ENCODE results near the gene MBNL1.
"Not testable (repeated sequence)": the region's sequence is repeated elsewhere in the genome, so short reads cannot be mapped to it uniquely, and the experiment has no call there.

MBNL1 gene

DNA sequence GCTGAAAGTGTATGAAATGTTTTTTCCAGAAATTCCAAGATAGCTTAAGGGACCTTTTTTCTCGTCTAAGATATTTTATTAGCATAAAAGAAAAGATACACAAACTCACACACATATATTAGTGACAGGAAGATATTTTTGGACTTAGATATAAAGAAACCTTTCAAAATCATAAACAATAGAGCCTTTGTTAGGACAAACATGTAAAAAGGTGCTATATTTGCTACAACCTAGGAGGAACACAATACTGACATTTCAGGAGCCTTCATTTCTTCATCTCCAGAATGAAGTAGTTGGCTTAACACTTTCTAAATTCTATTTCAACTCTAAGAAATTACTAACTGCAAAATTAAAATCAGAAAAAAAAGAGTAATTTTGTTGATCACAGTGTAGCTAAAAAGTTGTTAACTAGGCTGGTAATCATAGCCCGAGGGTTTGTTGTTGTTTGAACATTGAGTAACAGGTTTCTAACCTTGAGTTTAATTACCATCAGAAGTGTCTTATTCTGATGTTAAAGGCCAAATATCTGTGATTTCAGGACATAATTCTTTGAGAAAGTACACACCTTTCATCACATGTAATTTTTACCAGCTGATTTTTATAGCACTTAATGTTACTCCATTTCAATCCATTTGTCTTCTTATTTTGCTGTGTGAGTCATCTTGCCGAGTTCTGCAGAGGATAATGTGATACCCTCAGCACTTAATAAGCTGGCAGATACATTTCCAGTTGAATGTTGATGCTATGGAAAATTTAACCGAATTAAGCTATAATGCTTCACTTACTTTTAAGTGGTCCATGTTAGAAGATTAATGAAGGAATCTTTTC is 97.3 kb downstream of the MBNL1 start:
- ATAC-seq (no peak), DNase-seq (ENCODE audit: low spot score in 2 of 2) (no peak)
- Mint-ChIP-seq H3K36me3 (peaks cover 49% of the 10 kb centered on the region), H3K27ac (no peak overlapping the region), H3K4me3 (no peak overlapping the region), H3K9me3 (no peaks in the 10 kb centered on the region), H3K4me1 (peaks cover 78% of the 10 kb centered on the region)

DNA sequence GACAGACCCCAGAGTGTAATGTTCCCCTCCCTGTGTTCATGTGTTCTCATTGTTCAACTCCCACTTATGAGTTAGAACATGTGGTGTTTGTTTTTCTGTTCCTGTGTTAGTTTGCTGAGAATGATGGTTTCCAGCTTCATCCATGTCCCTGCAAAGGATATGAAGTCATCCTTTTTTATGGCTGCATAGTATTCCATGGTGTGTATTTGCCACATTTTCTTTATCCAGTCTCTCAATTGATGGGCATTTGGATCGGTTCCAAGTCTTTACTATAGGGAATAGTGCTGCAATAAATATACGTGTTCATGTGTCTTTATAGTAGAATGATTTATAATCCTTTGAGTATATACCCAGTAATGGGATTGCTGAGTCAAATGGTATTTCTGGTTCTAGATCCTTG is 98.5 kb downstream of the MBNL1 start:
- H3K9me3 Mint-ChIP-seq; H3K4me3 Mint-ChIP-seq; DNase-seq (ENCODE audit: low spot score in 2 of 2); ATAC-seq: not testable (repeated sequence)
- peak overlapping the region; percentile 46 for H3K27ac Mint-ChIP-seq
- peaks cover 56% of the 10 kb centered on the region for H3K36me3 Mint-ChIP-seq
- H3K4me1 Mint-ChIP-seq: peaks cover 80% of the 10 kb centered on the region

DNA sequence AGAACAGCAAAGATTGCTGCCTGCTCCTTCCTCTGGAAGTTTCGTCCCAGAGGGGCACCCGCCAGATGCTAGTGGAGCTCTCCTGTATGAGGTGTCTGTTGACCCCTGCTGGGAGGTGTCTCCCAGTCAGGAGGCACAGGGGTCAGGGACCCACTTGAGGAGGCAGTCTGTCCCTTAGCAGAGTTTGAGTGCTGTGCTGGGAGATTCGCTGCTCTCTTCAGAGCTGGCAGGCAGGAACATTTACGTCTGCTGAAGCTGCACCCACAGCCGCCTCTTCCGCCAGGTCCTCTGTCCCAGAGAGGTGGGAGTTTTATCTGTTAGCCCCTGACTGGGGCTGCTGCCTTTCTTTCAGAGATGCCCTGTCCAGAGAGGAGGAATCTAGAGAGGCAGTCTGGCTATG is 103.9 kb downstream of the MBNL1 start:
- H3K9me3 Mint-ChIP-seq; H3K4me3 Mint-ChIP-seq; DNase-seq (ENCODE audit: low spot score in 2 of 2); ATAC-seq: not testable (repeated sequence)
- H3K27ac Mint-ChIP-seq: peak overlapping the region; percentile 90
- peaks cover 76% of the 10 kb centered on the region for H3K4me1 Mint-ChIP-seq
- H3K36me3 Mint-ChIP-seq: peaks cover 56% of the 10 kb centered on the region

DNA sequence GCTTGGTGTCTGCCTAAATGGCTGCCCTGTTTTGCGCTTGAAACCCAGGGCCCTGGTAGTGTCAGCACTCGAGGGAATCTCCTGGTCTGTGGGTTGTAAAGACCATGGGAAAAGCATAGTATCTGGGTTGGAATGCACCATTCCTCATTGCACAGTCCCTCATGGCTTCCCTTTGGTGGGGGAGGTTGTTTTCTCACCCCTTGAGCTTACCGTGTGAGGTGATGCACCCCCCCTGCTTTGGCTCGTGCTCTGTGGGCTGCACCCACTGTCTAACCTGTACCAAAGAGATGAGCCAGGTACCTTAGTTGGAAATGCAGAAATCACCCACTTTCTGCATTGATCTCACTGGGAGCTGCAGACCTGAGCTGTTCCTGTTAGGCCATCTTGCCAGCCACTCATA is 104.7 kb downstream of the MBNL1 start:
- Mint-ChIP-seq H3K4me3 (no peak overlapping the region), H3K4me1 (peaks cover 68% of the 10 kb centered on the region), H3K9me3 (peaks cover 3% of the 10 kb centered on the region), H3K27ac (peak overlapping the region; percentile 90), H3K36me3 (peaks cover 56% of the 10 kb centered on the region)
- DNase-seq (ENCODE audit: low spot score in 2 of 2) (no peak), ATAC-seq (no peak)

DNA sequence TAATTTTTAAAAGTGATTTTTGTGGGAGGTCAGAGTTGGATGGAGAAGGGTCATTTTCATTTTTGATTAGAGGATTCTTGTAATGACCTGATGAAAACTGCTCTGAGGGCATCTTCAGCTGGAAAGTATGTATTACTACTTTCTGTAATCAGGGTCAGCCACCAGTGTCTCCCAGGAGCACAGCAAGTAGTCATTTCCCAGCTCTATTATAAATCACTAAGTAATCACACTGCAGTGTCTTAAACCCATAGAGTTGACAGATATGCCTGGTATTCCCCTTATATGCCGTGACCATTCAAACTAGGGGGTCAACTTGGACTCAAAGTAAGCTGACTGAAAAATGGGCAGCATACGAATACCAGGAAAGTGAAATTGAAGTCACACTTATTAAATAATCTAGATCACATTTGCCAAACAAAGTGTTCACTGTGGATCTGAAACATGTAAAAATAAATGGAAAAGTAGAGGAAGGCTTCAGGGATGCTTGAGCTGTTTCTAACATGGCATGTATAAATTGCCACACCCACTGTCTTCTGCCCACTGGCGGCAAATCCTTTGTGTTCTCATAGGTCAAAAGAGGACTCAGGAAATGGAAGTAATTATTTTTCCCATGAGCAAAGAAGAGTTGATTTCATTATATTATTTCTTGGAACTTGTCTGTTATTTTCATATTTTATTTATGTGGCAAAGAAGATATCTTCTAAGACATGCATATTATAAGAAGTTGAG is 105.7 kb downstream of the MBNL1 start:
- peaks cover 65% of the 10 kb centered on the region for H3K36me3 Mint-ChIP-seq

DNA sequence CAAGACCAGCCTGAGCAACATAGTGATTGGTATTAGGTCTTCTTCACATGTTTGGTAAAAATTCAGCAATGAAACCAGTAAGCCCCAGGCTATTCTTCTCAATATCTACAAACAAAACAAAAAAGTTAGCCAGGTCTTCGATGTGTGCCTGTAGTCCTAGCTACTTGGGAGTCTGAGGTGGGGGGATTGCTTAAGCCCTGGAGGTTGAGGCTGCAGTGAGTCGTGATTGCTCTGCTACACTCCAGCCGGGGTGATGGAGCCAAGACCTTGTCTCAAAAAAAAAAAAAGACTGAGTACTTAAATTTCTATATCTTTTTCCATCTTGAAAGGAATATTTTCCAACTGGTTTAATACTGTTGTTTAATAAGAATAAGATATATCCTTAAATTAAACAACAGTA is 106.8 kb downstream of the MBNL1 start:
- no peak for DNase-seq (ENCODE audit: low spot score in 2 of 2)
- Mint-ChIP-seq H3K36me3 (peaks cover 64% of the 10 kb centered on the region), H3K27ac (peak overlapping the region; percentile 48), H3K9me3 (peaks cover 3% of the 10 kb centered on the region), H3K4me3 (no peak overlapping the region), H3K4me1 (peaks cover 59% of the 10 kb centered on the region)
- ATAC-seq: no peak

More for the DNA sequence above, 105.7 kb downstream of the MBNL1 start:
- Mint-ChIP-seq H3K4me1 (peaks cover 59% of the 10 kb centered on the region), H3K4me3 (no peak overlapping the region), H3K9me3 (peaks cover 3% of the 10 kb centered on the region), H3K27ac (peak overlapping the region; percentile 48)
- DNase-seq (ENCODE audit: low spot score in 2 of 2): no peak
- peak; percentile 81 for ATAC-seq

DNA sequence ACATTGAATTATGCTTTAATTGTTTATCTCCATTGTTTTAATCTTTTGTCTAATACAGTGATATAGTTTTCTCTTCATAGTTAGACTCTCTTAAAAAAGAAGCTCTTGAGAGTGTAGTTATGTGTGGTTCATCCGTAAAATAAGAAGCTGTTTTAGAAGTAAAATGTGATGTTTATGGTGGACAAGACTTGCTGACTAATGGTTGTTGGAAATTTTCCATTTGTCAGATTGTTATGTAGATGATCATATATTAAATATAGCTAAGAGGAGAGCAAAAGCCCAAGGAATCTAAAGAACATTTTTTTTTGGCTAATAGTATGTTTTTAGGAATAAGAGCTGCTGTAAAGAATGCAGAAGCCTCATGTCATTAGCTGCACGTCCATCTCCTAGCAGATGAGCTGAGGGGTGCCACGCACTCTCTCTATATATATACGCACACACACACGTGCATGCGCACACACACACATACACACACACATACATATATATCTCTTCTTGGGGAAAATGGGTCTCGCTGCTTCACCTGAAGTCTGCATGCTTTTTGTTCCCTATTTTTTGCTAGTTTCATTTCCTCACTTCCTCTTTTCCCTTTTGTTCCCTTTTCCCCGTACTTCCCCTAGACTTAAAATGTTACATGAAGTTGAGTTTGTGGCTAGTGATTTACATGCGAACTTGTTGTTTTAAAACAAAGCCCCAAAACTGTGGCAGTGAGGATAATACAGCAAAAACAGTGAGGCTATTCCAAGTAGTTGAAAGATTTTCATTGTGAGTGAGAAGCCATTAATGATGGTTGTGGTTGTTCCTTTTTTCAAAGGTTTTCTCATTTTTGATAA is 107.8 kb downstream of the MBNL1 start:
- DNase-seq (ENCODE audit: low spot score in 2 of 2) (no peak), ATAC-seq (no peak)
- Mint-ChIP-seq H3K36me3 (peaks cover 54% of the 10 kb centered on the region), H3K4me3 (no peak overlapping the region), H3K4me1 (peaks cover 49% of the 10 kb centered on the region), H3K27ac (peak overlapping the region; percentile 57), H3K9me3 (peaks cover 3% of the 10 kb centered on the region)

DNA sequence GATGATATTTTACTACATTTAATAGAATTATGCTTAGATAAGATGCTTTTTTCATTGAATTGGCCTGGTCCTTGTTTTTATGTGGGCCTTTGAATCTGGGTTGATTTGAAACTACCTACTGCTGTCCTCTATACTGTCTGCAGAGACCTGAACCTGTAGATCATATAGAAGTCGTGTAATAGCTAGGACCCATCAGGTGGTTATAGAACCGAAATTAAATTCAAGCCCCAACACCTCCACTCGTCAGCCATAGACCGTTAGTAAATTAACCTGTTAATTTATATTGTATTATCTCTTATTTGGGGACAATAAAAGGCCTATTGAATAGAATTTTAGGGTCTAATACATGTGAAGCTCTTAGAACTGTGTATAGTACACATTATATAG is 108.4 kb downstream of the MBNL1 start:
- Mint-ChIP-seq H3K4me1 (peaks cover 44% of the 10 kb centered on the region), H3K4me3 (no peak overlapping the region), H3K36me3 (peaks cover 48% of the 10 kb centered on the region), H3K27ac (peak overlapping the region; percentile 57), H3K9me3 (peaks cover 3% of the 10 kb centered on the region)
- DNase-seq (ENCODE audit: low spot score in 2 of 2) (no peak), ATAC-seq (no peak)

DNA sequence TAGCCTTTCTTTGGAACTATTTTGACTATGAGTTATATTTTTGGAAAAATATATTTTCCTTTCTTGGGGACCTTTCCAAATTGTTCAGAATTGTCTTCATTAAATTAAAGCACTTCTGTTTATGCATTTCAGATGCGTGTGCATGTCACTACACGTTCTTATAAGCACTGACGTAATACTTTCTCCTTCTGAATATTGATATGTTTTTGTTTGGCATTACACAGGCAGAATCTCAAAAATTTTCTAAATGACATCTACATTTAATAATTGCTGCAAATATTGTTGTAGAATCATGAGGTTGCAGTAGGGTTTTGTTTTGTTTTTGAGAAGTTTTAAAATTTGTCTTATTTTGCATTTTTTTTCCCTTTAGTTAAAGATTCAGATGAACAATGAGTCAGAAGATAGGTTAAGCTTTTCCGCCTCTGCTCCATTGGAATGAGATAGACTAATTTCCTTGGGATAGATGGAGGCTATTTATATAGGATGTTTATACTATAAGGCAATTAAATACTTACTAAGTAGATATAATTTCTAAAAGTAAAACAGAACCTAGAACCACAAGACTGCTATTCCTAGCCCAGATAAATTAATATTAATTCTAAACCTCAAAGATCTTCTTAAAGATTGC is 110.8 kb downstream of the MBNL1 start:
- peak overlapping the region; percentile 20 for H3K27ac Mint-ChIP-seq
- peaks cover 41% of the 10 kb centered on the region for H3K36me3 Mint-ChIP-seq
- peaks cover 40% of the 10 kb centered on the region for H3K4me1 Mint-ChIP-seq
- DNase-seq (ENCODE audit: low spot score in 2 of 2) (no peak), ATAC-seq (no peak)
- H3K9me3 Mint-ChIP-seq: no peaks in the 10 kb centered on the region
- H3K4me3 Mint-ChIP-seq: no peak overlapping the region

DNA sequence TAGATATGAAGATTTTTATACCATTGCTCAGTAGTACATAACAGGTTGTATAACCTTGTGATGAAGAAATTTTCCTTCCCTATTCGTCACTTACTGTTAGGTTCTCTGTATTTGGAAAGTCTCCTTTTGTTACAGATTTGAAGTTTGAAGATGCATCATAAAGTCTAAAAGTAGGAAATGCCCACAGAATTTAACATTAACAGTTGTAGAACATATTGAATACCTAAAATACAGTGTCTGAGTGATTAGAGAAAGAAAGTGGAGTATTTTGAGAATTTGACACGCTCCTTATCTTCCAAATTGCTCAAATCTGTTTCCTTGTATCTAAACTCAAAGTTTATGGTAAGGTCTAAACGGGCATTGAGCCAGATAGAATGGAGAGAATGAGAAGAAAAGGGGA is 111.3 kb downstream of the MBNL1 start:
- Mint-ChIP-seq H3K36me3 (peaks cover 41% of the 10 kb centered on the region), H3K4me1 (peaks cover 38% of the 10 kb centered on the region), H3K4me3 (no peak overlapping the region), H3K27ac (peak overlapping the region; percentile 20), H3K9me3 (no peaks in the 10 kb centered on the region)
- no peak for DNase-seq (ENCODE audit: low spot score in 2 of 2)
- no peak for ATAC-seq

DNA sequence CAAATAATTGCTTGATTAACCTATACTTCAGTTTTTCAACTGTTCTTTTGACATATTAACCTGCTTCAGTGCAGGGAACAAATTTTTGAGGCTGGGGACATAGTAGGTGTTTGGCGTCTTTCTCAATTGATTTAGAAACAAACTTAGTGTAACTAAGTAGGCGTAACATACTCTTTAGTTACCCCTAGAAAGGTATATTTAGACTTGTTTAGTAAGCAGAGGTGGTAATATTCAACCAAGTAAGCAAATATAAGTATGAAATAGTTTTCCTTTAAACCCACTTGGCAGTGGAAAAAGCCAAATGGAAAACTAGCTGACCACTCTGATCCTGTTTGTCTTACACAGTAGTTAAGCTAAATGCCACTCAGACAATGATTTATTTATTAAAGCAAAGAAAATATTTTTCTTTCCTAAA is 113.2 kb downstream of the MBNL1 start:
- Mint-ChIP-seq H3K27ac (peak overlapping the region; percentile 78), H3K4me3 (peak overlapping the region; percentile 56), H3K4me1 (peaks cover 30% of the 10 kb centered on the region), H3K9me3 (no peaks in the 10 kb centered on the region), H3K36me3 (peaks cover 38% of the 10 kb centered on the region)
- ATAC-seq (no peak), DNase-seq (ENCODE audit: low spot score in 2 of 2) (no peak)

DNA sequence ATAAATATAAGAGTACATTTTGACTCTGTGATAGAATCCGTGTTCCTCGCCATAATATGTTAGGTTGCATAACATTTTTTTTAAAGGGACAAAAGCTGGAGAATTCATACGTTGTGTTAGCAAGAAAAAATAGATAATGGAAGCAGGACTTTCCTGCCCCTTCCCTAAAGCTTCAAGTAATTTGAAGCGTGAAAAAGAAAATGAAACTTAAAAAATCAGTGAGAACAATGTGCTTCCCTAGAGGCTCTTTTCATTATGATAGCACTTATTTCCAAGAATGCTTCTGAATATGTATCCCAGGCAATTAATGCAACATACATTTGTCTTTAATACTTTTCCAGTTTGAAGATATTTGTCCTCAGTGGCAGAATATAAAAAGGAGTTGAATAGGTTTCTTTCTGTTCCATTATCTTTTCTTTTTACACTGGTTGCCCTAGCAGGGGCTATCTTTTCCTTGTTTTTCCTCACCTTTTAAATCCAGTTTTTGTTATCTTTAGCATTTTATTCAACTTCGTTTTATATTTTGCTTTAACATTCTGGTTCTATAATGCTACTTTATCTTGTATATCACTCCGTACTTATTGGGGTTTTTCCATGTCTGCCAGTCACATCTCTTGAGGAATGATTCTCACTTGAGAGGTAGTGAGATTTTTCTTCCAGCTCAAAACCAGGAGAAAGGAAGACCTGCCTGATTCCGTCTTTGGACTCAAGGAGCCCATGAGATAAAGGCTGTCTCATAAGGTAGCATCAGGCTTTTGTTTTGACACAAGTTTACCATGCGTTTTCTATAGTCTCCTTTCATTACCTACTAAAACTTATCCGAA is 113.8 kb downstream of the MBNL1 start:
- Mint-ChIP-seq H3K9me3 (no peaks in the 10 kb centered on the region), H3K27ac (peak overlapping the region; percentile 78), H3K36me3 (peaks cover 36% of the 10 kb centered on the region), H3K4me3 (peak overlapping the region; percentile 56), H3K4me1 (peaks cover 32% of the 10 kb centered on the region)
- DNase-seq (ENCODE audit: low spot score in 2 of 2) (no peak), ATAC-seq (no peak)

DNA sequence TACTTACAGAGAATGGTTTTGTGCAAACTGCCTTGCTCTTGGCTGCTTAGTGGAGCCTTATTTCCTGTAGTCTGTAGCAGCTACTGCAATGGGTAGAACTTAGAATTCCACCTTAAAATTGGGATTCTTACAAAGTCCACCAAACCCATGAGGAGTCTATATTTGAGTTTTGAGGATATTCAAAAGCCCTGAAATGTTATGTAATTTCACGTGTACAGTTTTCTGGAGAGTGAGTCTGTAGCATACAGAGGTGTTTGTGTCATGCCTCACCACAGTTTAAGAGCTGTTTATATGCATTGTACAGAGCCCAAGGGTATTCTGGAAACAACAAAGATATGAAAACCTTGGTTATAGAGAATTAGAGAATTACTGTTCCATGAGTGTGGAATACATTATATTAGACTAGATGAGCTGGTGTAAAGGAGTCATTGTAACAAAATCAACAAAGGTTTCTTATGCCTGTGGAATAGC is 114.4 kb downstream of the MBNL1 start:
- H3K4me3 Mint-ChIP-seq: peak overlapping the region; percentile 56
- peak overlapping the region; percentile 78 for H3K27ac Mint-ChIP-seq
- H3K9me3 Mint-ChIP-seq: no peaks in the 10 kb centered on the region
- peaks cover 32% of the 10 kb centered on the region for H3K36me3 Mint-ChIP-seq
- ATAC-seq (peak; percentile 63), DNase-seq (ENCODE audit: low spot score in 2 of 2) (no peak)
- peaks cover 36% of the 10 kb centered on the region for H3K4me1 Mint-ChIP-seq

DNA sequence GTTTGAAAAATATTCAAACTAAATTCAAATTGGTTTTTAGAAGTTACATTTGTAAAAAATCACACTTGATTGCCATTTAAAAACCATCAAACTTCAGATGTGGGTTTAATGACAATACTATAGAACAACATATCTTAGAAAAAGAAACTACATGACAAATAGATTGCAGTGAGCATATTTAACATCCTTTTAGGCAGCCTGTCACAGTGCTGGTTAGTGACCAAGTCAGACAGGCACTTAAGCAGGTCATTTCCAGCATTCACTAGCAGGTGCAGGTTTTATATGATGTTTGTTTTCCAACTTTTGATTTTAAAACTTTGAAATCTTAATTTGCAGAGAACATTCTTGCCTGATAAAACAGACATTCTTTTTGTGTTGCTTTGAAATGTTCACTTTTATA is 115.7 kb downstream of the MBNL1 start:
- DNase-seq (ENCODE audit: low spot score in 2 of 2): no peak
- no peaks in the 10 kb centered on the region for H3K9me3 Mint-ChIP-seq
- H3K36me3 Mint-ChIP-seq: peaks cover 28% of the 10 kb centered on the region
- H3K27ac Mint-ChIP-seq: peak overlapping the region; percentile 32
- peak; percentile 87 for ATAC-seq
- H3K4me1 Mint-ChIP-seq: peaks cover 45% of the 10 kb centered on the region
- no peak overlapping the region for H3K4me3 Mint-ChIP-seq

Data from stimulated activated effector memory CD8-positive, alpha-beta T cell treated with anti-CD3 and anti-CD28 coated beads, Interleukin-12 subunit alpha, Interleukin-12 subunit beta, amount 100 ng/mL, for 72 hours (primary cell).